Heart left ventricle (tissue), 16 donors: Measurements from ENCODE around the gene ZFYVE19. TPM values are rescaled to one million over a fixed set of nuclear protein-coding genes. Genes with fewer than 3 reads are reported as not detected.

Experiments
- ATAC-seq, 4 donors: fragments of 200-7000 bp; cut with Tn5 transposase; one replicate each; pipeline ENCODE4 v1.9.1; 2020 to 2022; ENCODE audit warnings: moderate library complexity in 4 of 4, mild to moderate bottlenecking in 3 of 4, moderate number of reproducible peaks in 1 of 4
- DNase-seq, 5 donors: peaks; one replicate each; pipeline ENCODE4 v3.0.0-alpha.2; 2020
- H3K27ac ChIP-seq, 12 donors: fragments of 200-600 bp; sonication (generic) in 4 of 12; one replicate each; pipeline versions ENCODE4 v1.5.0 to v1.8.0; 2016 to 2022; ENCODE audit warnings: mild to moderate bottlenecking in 2 of 12
- H3K27me3 ChIP-seq, 9 donors: fragments of 200-600 bp; sonication (generic) in 2 of 9; one replicate each; pipeline versions ENCODE4 v1.5.1 to v1.8.0; 2016 to 2022; ENCODE audit warnings: mild to moderate bottlenecking in 3 of 9
- H3K36me3 ChIP-seq, 9 donors: fragments of 200-600 bp; sonication (generic) in 2 of 9; one replicate each; pipeline versions ENCODE4 v1.5.0 to v1.8.0; 2018 to 2022; ENCODE audit warnings: mild to moderate bottlenecking in 2 of 9
- H3K4me1 ChIP-seq, 12 donors: fragments of 200-600 bp; sonication (generic) in 4 of 12; one replicate each; pipeline versions ENCODE4 v1.5.0 to v1.8.0; 2016 to 2022; ENCODE audit warnings: mild to moderate bottlenecking in 3 of 12
- H3K4me3 ChIP-seq, 12 donors: fragments of 200-600 bp; sonication (generic) in 4 of 12; one replicate each; pipeline versions ENCODE4 v1.5.0 to v1.8.0; 2017 to 2022; ENCODE audit warnings: mild to moderate bottlenecking in 9 of 12, moderate library complexity in 4 of 12
- H3K9me3 ChIP-seq, 12 donors: fragments of 200-600 bp; sonication (generic) in 4 of 12; one replicate each; pipeline versions ENCODE4 v1.5.0 to v1.8.0; 2016 to 2022; ENCODE audit warnings: mild to moderate bottlenecking in 1 of 12
- POLR2A ChIP-seq, 2 donors: fragments of 450-650 bp; IDR thresholded peaks; one replicate each; pipeline ENCODE4 v1.6.1; 2017; ENCODE audit warnings: antibody characterized with exemption in 2 of 2, mild to moderate bottlenecking in 2 of 2, moderate library complexity in 2 of 2
- WGBS, 4 donors: extraction: QIAGEN DNeasy Blood & Tissue Kit in 2 of 4; methylation state at CpG; one replicate each; pipeline versions ENCODE4 v1.1.5 to v1.1.7; 2013 to 2018; 5-methylcytosine and 5-hydroxymethylcytosine counted together
- intact Hi-C, 10 donors: fragments of 100-400 bp; cut with DNase I; formaldehyde crosslinking; loops; one replicate each; pipeline versions ENCODE4 v1.11.1 to v1.14.2; 2022
- long read RNA-seq, 3 donors: library from polyadenylated mRNA; unstranded; transcript quantifications; one replicate each; pipeline ENCODE4 v2.0.0, GENCODE V29; 2020 to 2021
- polyA plus RNA-seq, 2 donors: library from polyadenylated mRNA; stranded (reverse); fragments of 200-250 nt; gene quantifications; one replicate each; pipeline ENCODE4 v1.2.3, GENCODE V29; 2013
- total RNA-seq, 9 donors: library from RNA; depleted of rRNA in 2 of 9; stranded (reverse); fragments of >200 nt in 2 of 9; fragmentation: NEBNext Ultra II Directional in 3 of 9; extraction: Animal tissue kit (Norgen Biotek cat#: 25700) in 3 of 9; gene quantifications; one replicate each; pipeline versions ENCODE4 v1.1.0 to v1.2.4, GENCODE V29; 2016 to 2023
- TF ChIP-seq, protein P1 (sequence below), 12 donors: fragments of 200-600 bp; sonication (generic) in 4 of 12; IDR thresholded peaks; one replicate each; pipeline versions ENCODE4 v1.5.0 to v1.8.0; 2018 to 2022; ENCODE audit warnings: antibody characterized with exemption in 12 of 12, mild to moderate bottlenecking in 5 of 12
- donor health status: ischemic (EF 13 %, LVEDD 7.1; RV severe dilation, severe dysfunction).
- donor health status: healthy with polysubstance abuse.
- donor health status: DM: no; HTN: yes; CAD: no.
- donor health status: DM: no; HTN: no; CAD: no.
- donor health status: ischemic (EF 25% LVEDD 6.9; RV normal size, moderate dysfunction).
- donor health status: ischemic (EF 25% LVEDD 5.7; RV mildly dilated, moderate dysfunction).
- donor health status: healthy.
- donor health status: DM: yes; HTN: yes; CAD: no.
- donor health status: ischemic (EF 35%, LVEDD 5.7; RV mildly dilated, moderate dysfunction).
- donor health status: nonischemic (EF 11% LVEDD 7.7; RV severe dilation, severe dysfunction).
- donor health status: DM: yes; HTN: yes; CAD: no.
- donor health status: PGD.
- donor health status: ischemic (EF 29% LVEDD 5.4; RV normal size, mild dysfunction).
- donor health status: nonischemic (EF 23%, LVEDD 6.1; RV moderate dilation, normal function).

ZFYVE19 gene, protein sequence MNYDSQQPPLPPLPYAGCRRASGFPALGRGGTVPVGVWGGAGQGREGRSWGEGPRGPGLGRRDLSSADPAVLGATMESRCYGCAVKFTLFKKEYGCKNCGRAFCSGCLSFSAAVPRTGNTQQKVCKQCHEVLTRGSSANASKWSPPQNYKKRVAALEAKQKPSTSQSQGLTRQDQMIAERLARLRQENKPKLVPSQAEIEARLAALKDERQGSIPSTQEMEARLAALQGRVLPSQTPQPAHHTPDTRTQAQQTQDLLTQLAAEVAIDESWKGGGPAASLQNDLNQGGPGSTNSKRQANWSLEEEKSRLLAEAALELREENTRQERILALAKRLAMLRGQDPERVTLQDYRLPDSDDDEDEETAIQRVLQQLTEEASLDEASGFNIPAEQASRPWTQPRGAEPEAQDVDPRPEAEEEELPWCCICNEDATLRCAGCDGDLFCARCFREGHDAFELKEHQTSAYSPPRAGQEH
- total RNA-seq, result 10 to 100 TPM; 11.9 to 27.1 (median 18.8) TPM
- polyA plus RNA-seq, result 10 to 100 TPM; 10.5 to 18.9 TPM
- long read RNA-seq, donor 1, transcript ZFYVE19-203 (11 exons, 2,775 nt), result major isoform, 12 of 27 reads
- long read RNA-seq, donor 1, transcript ZFYVE19-201 (10 exons, 1,555 nt), result minor isoform, 7 of 27 reads
- long read RNA-seq, donor 1, partial matches to known transcripts, result 6 of 27 reads
- long read RNA-seq, donor 1, other reads (novel, unspliced or antisense), result 2 of 27 reads
- long read RNA-seq, donor 2, transcript ZFYVE19-201 (10 exons, 1,555 nt), result minor isoform, 10 of 52 reads
- long read RNA-seq, donor 2, transcript ZFYVE19-209 (11 exons, 2,059 nt), result minor isoform, 6 of 52 reads
- long read RNA-seq, donor 2, transcript ZFYVE19-203 (11 exons, 2,775 nt), result major isoform, 25 of 52 reads
- long read RNA-seq, donor 2, partial matches to known transcripts, result 4 of 52 reads
- long read RNA-seq, donor 2, other reads (novel, unspliced or antisense), result 6 of 52 reads
- long read RNA-seq, donor 3, transcript ZFYVE19-203 (11 exons, 2,775 nt), result major isoform, 14 of 27 reads
- long read RNA-seq, donor 3, partial matches to known transcripts, result 7 of 27 reads
- long read RNA-seq, donor 3, other reads (novel, unspliced or antisense), result 3 of 27 reads

DNA sequence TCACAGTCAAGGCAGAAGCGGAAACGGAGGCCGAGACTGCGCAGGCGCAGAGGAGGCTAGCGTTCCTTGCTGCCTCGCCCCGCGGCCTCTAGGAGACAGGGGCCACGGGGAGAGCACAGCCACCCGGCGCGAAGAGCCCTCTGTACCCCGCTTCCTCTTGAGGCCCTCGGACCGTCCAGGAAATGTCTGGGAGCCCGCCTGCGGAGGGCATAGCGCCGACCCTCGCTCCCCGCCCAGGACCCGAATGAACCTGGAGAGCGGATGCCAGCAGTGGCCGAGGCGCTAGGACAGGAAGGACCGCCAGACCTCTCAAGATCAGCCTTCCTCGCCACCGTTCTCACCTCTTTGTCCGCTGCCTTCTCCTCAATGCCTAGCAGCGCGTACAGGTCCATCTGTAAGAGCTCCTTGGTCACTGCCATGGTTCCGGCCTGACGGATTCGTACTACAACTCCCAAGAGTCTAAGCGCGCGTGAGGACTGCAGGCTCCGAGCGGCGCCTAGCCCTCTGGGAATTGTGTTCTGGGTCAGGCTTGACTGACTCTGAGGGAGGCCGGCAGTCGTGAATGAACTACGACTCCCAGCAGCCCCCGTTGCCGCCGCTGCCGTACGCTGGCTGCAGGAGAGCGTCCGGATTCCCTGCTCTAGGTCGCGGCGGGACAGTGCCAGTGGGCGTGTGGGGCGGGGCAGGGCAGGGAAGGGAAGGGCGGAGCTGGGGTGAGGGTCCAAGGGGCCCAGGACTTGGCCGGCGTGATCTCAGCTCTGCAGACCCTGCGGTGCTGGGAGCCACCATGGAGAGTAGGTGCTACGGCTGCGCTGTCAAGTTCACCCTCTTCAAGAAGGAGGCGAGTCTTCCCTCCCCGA lies at the start of gene ZFYVE19, which contains the start of gene DNAJC17:
Gene ZFYVE19, plus strand, starts transcription at position 62 of the 860 bp plus-strand sequence. Its CDS starts 501 bp downstream, at position 563.
Gene DNAJC17, minus strand, starts transcription at position 446 of the 860 bp plus-strand sequence. Its CDS starts 27 bp downstream, at position 419.
- Histone ChIP-seq H3K36me3 (peaks cover 0 to 26% (median 14%) of the 10 kb centered on the region in 9 donors), H3K27ac (peak within 1 kb of the TSS; percentile 87 to 98 (median 96)), H3K9me3 (no peaks in the 10 kb centered on the region), H3K27me3 (no peaks in the 10 kb centered on the region), H3K4me3 (peak within 1 kb of the TSS; percentile 71 to 98 (median 87)), H3K4me1 (peaks cover 0 to 40% (median 18%) of the 10 kb centered on the region in 12 donors)
- TF ChIP-seq, protein P1, sequence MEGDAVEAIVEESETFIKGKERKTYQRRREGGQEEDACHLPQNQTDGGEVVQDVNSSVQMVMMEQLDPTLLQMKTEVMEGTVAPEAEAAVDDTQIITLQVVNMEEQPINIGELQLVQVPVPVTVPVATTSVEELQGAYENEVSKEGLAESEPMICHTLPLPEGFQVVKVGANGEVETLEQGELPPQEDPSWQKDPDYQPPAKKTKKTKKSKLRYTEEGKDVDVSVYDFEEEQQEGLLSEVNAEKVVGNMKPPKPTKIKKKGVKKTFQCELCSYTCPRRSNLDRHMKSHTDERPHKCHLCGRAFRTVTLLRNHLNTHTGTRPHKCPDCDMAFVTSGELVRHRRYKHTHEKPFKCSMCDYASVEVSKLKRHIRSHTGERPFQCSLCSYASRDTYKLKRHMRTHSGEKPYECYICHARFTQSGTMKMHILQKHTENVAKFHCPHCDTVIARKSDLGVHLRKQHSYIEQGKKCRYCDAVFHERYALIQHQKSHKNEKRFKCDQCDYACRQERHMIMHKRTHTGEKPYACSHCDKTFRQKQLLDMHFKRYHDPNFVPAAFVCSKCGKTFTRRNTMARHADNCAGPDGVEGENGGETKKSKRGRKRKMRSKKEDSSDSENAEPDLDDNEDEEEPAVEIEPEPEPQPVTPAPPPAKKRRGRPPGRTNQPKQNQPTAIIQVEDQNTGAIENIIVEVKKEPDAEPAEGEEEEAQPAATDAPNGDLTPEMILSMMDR (IDR thresholded peaks at IDR 0.05), result peak in 3 of 12 donors; percentile 7 to 19 (median 10)
- peak in 1 of 2 donors; percentile 66 for TF ChIP-seq POLR2A (IDR thresholded peaks at IDR 0.05)
- 0 to 1% (median 1%) methylated on average over 37 to 64 of the region's 64 CpGs for WGBS, 4 donors
- intact Hi-C loops, result loop anchor here in 5 of 10 donors (1.0 to 5.0 kb wide), 5 partner anchors 40 to 87 kb away; partner anchors contain the start of genes RMDN3 (in 3 of the 5), C15orf62 (in 1 of the 5), GCHFR (in 1 of the 5) and VPS18 (in 1 of the 5)
- DNase-seq (peak; percentile 97 to 99 (median 98)), ATAC-seq (peak; percentile 99)

DNA sequence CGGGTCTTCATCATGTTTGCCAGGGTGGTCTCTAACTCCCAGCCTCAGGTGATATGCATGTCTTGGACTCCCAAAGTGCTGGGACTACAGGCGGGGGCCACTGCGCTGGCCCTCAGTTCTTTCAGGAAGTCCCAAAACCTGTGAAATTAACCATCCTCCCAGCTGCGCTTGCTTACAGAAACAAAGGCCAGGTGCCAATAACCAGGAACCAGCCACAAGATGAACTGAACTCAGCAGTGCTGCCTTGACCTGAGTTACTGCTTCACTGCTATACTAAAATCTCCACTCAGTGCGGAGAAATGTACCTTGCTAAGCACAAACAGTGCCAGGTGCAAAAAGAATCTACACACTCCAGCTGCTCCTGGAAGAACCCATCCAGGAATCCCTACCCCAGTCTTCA lies 46.9 kb upstream of the ZFYVE19 start:
- 90 to 100% (median 95%) methylated on average over 2 to 5 of the region's 5 CpGs for WGBS, 4 donors
- peaks cover 0 to 31% (median 24%) of the 10 kb centered on the region in 12 donors for H3K4me1 ChIP-seq
- no peaks in the 10 kb centered on the region for H3K27me3 ChIP-seq
- intact Hi-C loops, result loop anchor here in 5 of 10 donors (5.0 to 10.0 kb wide), 5 partner anchors 47 to 165 kb away; partner anchors contain the start of genes DNAJC17 (in 3 of the 5), RAD51 (in 3 of the 5), VPS18 (in 3 of the 5) and ZFYVE19 (in 3 of the 5)
- H3K4me3 ChIP-seq, result no peak overlapping the region
- TF ChIP-seq, protein P1 (IDR thresholded peaks at IDR 0.05), result no peak
- TF ChIP-seq POLR2A (IDR thresholded peaks at IDR 0.05), result no peak
- ATAC-seq, result no peak
- H3K36me3 ChIP-seq, result no peaks in the 10 kb centered on the region
- H3K9me3 ChIP-seq, result no peaks in the 10 kb centered on the region
- DNase-seq, result no peak
- H3K27ac ChIP-seq, result no peak overlapping the region
